Ramos (cell line): ENCODE measurements around the gene MRPL1.
"Not testable (repeated sequence)": the region's sequence is repeated elsewhere in the genome, so short reads cannot be mapped to it uniquely, and the experiment has no call there.

ENCODE experiments used
- in situ Hi-C: fragments of 300-500 bp; cut with MboI; formaldehyde crosslinking; loops from one replicate; pipeline ENCODE4 v1.14.3; 2022; ENCODE audit warnings: low sequenced_read_pairs; ENCODE audit not compliant: unreplicated experiment

The MRPL1 gene

DNA sequence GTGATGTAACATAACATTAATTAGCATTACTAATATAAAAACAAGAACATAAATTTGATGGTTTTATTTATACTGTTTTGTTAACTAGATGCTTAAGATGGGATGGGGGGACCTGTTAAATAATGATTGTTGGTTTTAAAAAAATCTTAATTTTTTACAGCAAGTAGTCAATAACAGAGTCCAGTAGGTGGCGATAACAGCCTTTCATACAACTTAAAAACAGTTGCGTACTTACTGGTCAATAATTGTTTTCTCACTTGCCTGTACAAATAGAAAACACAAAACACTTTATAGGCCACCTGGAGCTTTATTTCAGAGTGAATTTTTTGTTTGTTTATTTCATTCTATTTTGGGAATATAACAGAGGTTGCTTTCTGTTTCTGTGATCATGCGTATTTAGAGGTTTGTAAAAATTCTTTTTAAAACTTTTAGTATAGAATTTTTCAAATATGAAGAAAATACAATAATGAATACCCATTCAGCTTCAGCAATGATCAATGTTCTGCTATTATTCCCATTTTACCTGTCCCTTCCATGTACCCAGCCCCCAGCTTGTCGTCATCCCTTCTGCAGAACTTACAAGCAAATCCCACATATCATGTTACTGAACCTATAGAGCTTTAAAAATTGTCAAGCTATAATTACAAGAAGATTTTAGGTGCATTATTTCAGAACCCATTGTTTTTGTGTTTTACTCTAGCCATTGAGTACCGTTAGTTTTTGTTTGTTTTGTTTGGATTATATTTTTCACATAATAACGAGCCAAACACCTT, 97.1 kb downstream of the MRPL1 start:
- in situ Hi-C loops = no loop called here

DNA sequence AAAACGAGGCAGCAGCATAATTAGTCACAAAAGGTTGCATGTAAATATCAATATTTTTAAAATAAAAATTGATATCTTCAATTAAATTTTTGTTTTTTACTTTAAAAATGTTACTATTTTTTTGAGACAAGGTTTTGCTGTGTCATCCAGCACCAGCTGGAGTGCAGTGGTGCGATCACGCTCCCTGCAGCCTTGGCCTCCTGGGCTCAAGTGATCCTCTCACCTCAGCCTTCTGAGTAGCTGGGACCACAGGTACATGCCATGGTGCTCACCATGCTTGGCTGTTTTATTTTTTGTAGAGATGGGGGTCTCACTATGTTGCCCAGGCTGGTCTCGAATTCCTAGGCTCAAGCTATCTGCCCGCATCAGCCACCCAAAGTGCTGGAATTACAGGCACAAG, 97.7 kb downstream of the MRPL1 start:
- in situ Hi-C loops = no loop called here

DNA sequence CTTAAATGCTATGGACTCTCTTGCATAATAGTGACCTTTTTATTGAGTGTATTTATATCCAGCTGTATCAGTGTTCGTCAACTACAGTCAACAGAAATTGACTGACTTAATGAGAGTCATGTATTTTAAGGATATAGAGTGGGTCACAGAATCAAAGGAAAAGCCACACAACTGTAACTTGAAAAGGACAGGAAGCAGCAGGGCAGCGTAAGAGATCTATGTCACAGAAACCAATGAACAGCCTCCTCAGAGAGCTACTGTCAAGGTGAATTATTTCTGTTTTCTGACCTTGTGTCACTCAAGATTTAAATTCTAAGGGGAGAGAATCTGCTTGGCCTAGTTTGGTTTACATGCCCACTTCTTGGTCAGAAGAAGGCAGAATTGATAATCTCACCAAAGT, 100.4 kb downstream of the MRPL1 start:
- in situ Hi-C loops = no loop called here

DNA sequence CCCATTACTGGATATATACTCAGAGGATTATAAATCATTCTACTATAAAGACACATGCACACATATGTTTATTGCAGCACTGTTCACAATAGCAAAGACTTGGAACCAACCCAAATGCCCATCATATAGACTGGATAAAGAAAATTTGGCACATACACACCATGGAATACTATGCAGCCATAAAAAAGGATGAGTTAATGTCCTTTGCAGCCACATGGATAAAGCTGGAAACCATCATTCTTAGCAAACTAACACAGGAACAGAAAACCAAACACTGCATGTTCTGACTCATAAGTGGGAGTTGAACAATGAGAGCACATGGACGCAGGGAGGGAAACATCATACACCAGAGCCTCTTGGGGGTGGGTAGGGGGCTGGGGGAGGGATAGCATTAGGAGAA, 111.0 kb downstream of the MRPL1 start:
- in situ Hi-C loops = not testable (repeated sequence)

GRCh38 chr4:77982900-77983540, 120.4 kb downstream of the MRPL1 start:
- in situ Hi-C loops = not testable (repeated sequence)

GRCh38 chr4:77983612-77984311, 121.1 kb downstream of the MRPL1 start:
- in situ Hi-C loops = not testable (repeated sequence)

- in situ Hi-C loops = no loop called here
Observed at GRCh38 chr4:77989968-77990367, 127.3 kb downstream of the MRPL1 start.

DNA sequence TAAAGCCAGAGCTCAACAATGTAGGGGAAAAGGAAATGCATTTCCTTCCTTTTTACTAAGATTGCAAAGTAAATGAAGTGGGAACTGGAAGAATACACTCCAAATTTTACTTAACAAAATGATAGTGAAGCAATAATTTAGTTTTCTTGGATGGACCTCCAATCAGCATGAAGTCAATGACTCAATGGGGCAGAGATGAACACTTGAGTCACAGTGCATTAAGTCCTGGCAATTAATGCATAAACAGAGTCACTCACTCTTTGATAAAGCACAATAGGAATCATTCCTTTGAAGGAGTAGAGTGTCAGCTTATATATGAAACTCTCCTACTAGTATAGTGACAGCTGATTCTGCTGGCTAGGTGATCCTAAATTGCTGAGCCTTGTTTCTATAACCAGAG, 127.8 kb downstream of the MRPL1 start:
- in situ Hi-C loops = no loop called here

- in situ Hi-C loops = no loop called here
Observed at GRCh38 chr4:77990904-77991358, 128.3 kb downstream of the MRPL1 start.

DNA sequence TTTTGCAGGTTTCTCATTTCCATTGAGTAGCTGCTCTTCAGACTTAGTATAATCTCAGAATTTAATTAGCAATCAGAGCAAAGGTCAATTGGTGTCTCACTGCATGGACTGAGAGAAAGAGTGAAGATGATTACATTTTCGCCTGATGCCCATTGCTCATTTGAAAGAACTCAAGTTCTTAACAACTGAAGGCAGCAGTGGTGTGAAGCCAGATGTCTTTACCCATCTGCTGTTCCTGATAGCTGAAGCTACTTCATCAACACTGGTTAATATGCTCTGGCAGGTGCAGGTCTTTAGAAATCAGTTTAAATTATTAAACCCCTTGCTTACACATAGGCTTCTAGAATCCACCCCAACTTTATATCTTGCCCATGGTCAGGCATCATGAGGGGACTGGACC, 130.0 kb downstream of the MRPL1 start:
- in situ Hi-C loops = no loop called here

DNA sequence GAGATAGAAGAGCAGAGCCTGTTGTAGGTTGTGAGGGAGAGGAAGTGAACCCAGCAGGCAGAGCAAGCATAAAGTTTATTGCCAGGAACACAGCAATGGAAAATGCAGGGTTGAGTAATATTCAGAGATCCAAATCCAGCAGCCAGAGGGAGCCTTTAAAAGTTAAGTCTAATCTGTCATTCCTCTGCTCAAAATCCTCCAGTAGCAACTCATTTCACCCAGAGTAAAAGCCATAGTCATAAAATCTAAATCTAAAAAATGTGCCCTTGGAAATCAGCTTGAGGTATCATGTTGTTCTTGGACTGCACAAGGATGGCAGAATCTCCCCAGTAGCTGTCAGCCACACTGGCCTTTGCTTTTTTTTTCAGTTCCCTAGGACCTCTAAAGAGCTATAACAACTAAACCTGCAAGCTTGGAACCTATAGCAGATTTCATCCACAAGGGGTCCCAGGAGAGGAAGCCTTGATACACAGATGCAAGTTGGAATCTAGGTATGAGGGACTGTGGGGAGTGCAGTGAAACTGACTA, 131.6 kb downstream of the MRPL1 start:
- in situ Hi-C loops = no loop called here

DNA sequence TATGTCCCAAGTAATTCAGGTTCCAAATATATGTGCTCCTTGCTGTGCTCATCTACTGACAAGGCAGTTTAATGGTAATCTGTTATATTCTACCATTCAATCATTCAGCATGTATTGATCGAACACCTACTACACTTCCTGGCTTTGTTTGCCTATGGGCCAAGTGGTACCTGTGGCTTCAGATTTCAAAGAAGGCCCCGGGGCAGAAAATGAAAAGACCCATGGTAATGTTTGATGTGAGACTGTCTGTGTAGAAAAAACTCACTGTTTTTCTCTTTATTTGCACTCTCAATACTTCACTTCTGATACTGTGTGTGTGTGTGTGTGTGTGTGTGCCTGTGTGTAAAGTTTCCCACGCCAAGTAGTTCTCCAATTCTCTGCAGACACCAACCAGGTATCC, 133.4 kb downstream of the MRPL1 start:
- in situ Hi-C loops = no loop called here

DNA sequence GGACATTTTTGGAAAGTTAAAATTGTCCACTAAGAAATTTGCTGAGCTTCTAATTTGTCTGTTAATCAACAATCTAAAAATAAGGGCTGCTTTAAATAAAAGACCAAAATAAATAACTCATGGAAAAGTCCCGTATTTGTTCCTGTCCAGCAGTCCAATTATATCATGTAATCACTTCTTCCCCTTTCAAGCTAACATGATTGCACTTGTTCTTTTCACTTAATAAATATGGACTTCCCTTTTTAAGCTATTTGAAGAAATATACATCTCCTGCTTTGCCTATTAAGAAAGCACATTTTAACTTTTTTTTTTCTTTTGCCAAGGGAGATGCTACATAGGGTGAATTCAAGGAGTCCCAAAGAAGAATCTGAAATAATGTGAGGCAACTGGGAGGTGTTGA, 138.9 kb downstream of the MRPL1 start:
- in situ Hi-C loops = no loop called here

DNA sequence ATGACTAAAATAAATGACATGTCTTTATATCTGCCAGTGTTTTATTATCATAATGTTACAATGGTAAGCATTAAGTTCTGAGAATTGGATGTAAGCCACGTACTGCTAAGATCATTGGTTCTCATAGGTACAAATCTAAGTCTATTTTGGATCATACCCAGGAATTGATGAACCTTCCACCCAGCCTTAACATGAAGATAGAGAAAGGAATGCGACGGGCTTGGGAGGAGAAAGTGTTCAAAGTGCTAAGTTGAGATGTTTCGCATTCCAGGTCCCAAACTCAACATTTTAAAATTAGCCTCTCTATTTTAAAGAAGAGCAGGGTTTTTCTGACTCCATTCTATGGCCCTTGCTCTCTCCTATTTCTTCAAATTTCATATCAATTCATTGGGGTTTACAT, 139.6 kb downstream of the MRPL1 start:
- in situ Hi-C loops = no loop called here
